GM21717 (cell line): Measurements from ENCODE around the gene GRK3.
"Not testable (repeated sequence)": the region's sequence is repeated elsewhere in the genome, so short reads cannot be mapped to it uniquely, and the experiment has no call there.

Experiments
- ATAC-seq: cut with Tn5 transposase; IDR thresholded peaks from one replicate; pipeline ENCODE4 v1.9.1; 2021; ENCODE audit warnings: mild to moderate bottlenecking, moderate library complexity; ENCODE audit not compliant: unreplicated experiment

GRK3 gene

GRCh38 chr22:25548866-25549464, 15.5 kb upstream of the GRK3 start:
- no peak for ATAC-seq

- no peak for ATAC-seq
Measured at GRCh38 chr22:25551396-25551795, 13.1 kb upstream of the GRK3 start.

GRCh38 chr22:25552405-25552804, 12.1 kb upstream of the GRK3 start:
- ATAC-seq, result not testable (repeated sequence)

- ATAC-seq, result no peak
Measured at GRCh38 chr22:25553131-25553530, 11.3 kb upstream of the GRK3 start.

GRCh38 chr22:25554238-25554671, 10.2 kb upstream of the GRK3 start:
- ATAC-seq, result no peak

- no peak for ATAC-seq
Measured at GRCh38 chr22:25554689-25555088, 9.8 kb upstream of the GRK3 start.

- ATAC-seq, result no peak
Measured at GRCh38 chr22:25555586-25555985, 8.9 kb upstream of the GRK3 start.

- no peak for ATAC-seq
Measured at GRCh38 chr22:25557218-25557617, 7.3 kb upstream of the GRK3 start.

- ATAC-seq, result no peak
Measured at GRCh38 chr22:25558341-25558740, 6.1 kb upstream of the GRK3 start.

- not testable (repeated sequence) for ATAC-seq
Measured at GRCh38 chr22:25559910-25560309, 4.6 kb upstream of the GRK3 start.

- ATAC-seq, result not testable (repeated sequence)
Measured at GRCh38 chr22:25561182-25561581, 3.3 kb upstream of the GRK3 start.

GRCh38 chr22:25561927-25562326, 2.5 kb upstream of the GRK3 start:
- ATAC-seq, result not testable (repeated sequence)

- ATAC-seq, result not testable (repeated sequence)
Measured at GRCh38 chr22:25562966-25563760, 1.3 kb upstream of the GRK3 start.

- no peak for ATAC-seq
Measured at GRCh38 chr22:25563761-25564319, 635 bp upstream of the GRK3 start.

- ATAC-seq, result no peak
Measured at GRCh38 chr22:25564979-25565677, 653 bp downstream of the GRK3 start.

GRCh38 chr22:25566186-25566897, 1.9 kb downstream of the GRK3 start:
- ATAC-seq, result no peak

- no peak for ATAC-seq
Measured at GRCh38 chr22:25566898-25567235, 2.4 kb downstream of the GRK3 start.

GRCh38 chr22:25567251-25567675, 2.8 kb downstream of the GRK3 start:
- ATAC-seq, result no peak

GRCh38 chr22:25568066-25568465, 3.6 kb downstream of the GRK3 start:
- ATAC-seq, result not testable (repeated sequence)

- ATAC-seq, result no peak
Measured at GRCh38 chr22:25569361-25569760, 4.9 kb downstream of the GRK3 start.

- no peak for ATAC-seq
Measured at GRCh38 chr22:25569983-25570382, 5.5 kb downstream of the GRK3 start.
